SU-DHL-6 (cell line): ENCODE measurements around the gene AFAP1L1.

Experiments
- EZH2phosphoT487 ChIP-seq: fragments of 200-600 bp; sonication (generic), shearing (Covaris generic); conservative IDR thresholded peaks from 2 replicates; pipeline ENCODE4 v1.6.1; 2018; ENCODE audit warnings: mild to moderate bottlenecking, antibody characterized with exemption, low read length, moderate library complexity, mixed read lengths
- TF ChIP-seq, protein P1 (sequence below): fragments of 200-600 bp; sonication (generic); IDR thresholded peaks from one replicate; pipeline ENCODE4 v1.5.1; 2017; ENCODE audit warnings: antibody characterized with exemption, mild to moderate bottlenecking, low read length, moderate library complexity; ENCODE audit not compliant: insufficient read depth, poor library complexity, severe bottlenecking

DNA sequence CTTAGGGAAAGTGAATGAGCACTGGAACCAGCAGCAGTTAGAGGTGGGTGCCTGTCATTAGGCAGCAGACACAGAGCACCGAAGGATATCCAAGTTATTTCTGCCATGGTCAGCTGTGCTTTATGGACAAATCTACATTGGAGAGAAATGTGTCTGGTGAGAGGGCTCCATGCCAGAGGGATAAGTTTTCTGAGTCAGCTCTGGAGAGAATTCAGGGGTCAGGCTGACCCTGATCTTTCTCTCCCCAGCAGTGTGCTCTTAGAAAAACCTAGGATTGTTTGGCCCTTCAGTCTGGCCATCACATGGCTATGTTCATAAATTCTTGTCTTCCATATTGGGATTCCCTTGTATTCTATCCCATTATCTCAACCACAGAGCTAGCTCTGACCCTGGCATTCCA is 116.3 kb downstream of the AFAP1L1 start:
- TF ChIP-seq, protein P1, sequence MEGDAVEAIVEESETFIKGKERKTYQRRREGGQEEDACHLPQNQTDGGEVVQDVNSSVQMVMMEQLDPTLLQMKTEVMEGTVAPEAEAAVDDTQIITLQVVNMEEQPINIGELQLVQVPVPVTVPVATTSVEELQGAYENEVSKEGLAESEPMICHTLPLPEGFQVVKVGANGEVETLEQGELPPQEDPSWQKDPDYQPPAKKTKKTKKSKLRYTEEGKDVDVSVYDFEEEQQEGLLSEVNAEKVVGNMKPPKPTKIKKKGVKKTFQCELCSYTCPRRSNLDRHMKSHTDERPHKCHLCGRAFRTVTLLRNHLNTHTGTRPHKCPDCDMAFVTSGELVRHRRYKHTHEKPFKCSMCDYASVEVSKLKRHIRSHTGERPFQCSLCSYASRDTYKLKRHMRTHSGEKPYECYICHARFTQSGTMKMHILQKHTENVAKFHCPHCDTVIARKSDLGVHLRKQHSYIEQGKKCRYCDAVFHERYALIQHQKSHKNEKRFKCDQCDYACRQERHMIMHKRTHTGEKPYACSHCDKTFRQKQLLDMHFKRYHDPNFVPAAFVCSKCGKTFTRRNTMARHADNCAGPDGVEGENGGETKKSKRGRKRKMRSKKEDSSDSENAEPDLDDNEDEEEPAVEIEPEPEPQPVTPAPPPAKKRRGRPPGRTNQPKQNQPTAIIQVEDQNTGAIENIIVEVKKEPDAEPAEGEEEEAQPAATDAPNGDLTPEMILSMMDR = no peak
- TF ChIP-seq EZH2phosphoT487 = no peak
